Measurements from ENCODE around the gene KLHL18. TPM values are rescaled to one million over a fixed set of nuclear protein-coding genes. Genes with fewer than 3 reads are reported as not detected.
"Not testable (repeated sequence)": the region's sequence is repeated elsewhere in the genome, so short reads cannot be mapped to it uniquely, and the experiment has no call there.

Gene KLHL18
- total RNA-seq, 1 donor from 2014 or later, result 26.3 TPM

GRCh38 chr3:47314056-47314764 lies 31.5 kb downstream of the KLHL18 start:
- no peak for TF ChIP-seq CTCF (IDR thresholded peaks at IDR 0.05; ENCODE audit: insufficient read depth, low read length, poor library complexity, severe bottlenecking)
- H3K4me3 ChIP-seq (ENCODE audit: low read depth, low read length), result no peak overlapping the region
- DNase-seq (ENCODE audit: low read depth), result no peak
- H3K36me3 ChIP-seq (ENCODE audit: control insufficient read depth, insufficient read depth, low read length), result no peaks in the 10 kb centered on the region
- no peaks in the 10 kb centered on the region for H3K27me3 ChIP-seq (ENCODE audit: control insufficient read depth, insufficient read depth, low read length)

GRCh38 chr3:47315069-47315647 lies 32.4 kb downstream of the KLHL18 start:
- H3K36me3 ChIP-seq (ENCODE audit: control insufficient read depth, insufficient read depth, low read length), result no peaks in the 10 kb centered on the region
- H3K27me3 ChIP-seq (ENCODE audit: control insufficient read depth, insufficient read depth, low read length), result no peaks in the 10 kb centered on the region
- no peak for DNase-seq (ENCODE audit: low read depth)
- no peak for TF ChIP-seq CTCF (IDR thresholded peaks at IDR 0.05; ENCODE audit: insufficient read depth, low read length, poor library complexity, severe bottlenecking)
- no peak overlapping the region for H3K4me3 ChIP-seq (ENCODE audit: low read depth, low read length)

DNA sequence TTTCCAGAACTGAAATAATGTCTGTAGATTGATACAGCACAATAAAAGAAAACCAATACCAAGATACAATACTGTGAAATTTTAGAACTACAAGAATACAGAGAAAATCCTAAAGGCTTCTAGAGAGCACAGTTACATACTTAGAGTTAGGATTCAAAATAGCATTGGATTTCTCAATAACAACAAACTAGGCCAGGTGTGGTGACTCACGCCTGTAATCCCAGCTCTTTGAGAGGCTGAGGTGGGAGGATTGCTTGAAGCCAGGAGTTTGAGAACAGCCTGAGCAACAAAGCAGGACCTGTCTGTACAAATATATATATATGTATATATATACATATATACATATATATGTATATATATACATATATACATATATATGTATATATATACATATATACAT lies 33.4 kb downstream of the KLHL18 start:
- not testable (repeated sequence) for H3K4me3 ChIP-seq (ENCODE audit: low read depth, low read length); H3K27me3 ChIP-seq (ENCODE audit: control insufficient read depth, insufficient read depth, low read length); DNase-seq (ENCODE audit: low read depth); H3K36me3 ChIP-seq (ENCODE audit: control insufficient read depth, insufficient read depth, low read length)

DNA sequence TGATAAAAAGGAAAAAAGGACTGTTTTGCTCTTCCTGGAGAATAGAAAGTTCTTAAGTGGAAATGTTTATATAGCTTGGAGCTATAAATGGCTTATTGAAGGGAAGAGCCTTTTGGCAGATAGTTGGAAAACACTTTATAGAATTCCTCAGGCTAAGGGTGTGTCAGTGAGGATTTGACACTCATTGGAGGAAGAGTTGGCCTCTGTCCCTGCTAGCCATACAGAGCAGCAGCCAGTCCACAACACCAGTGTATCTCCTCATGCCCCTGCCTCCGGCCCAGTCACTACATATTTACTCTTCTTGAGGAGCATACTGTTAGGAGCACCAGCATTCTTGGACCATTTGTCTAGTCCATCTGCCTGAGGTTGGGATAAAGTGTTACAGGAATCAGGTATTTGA lies 36.2 kb downstream of the KLHL18 start:
- Histone ChIP-seq H3K36me3 (ENCODE audit: control insufficient read depth, insufficient read depth, low read length) (no peaks in the 10 kb centered on the region), H3K4me3 (ENCODE audit: low read depth, low read length) (no peak overlapping the region), H3K27me3 (ENCODE audit: control insufficient read depth, insufficient read depth, low read length) (no peaks in the 10 kb centered on the region)
- TF ChIP-seq CTCF (IDR thresholded peaks at IDR 0.05; ENCODE audit: insufficient read depth, low read length, poor library complexity, severe bottlenecking), result no peak
- no peak for DNase-seq (ENCODE audit: low read depth)

GRCh38 chr3:47319956-47320355 lies 37.2 kb downstream of the KLHL18 start:
- Histone ChIP-seq H3K36me3 (ENCODE audit: control insufficient read depth, insufficient read depth, low read length) (no peaks in the 10 kb centered on the region), H3K4me3 (ENCODE audit: low read depth, low read length) (no peak overlapping the region), H3K27me3 (ENCODE audit: control insufficient read depth, insufficient read depth, low read length) (no peaks in the 10 kb centered on the region)
- DNase-seq (ENCODE audit: low read depth), result no peak
- no peak for TF ChIP-seq CTCF (IDR thresholded peaks at IDR 0.05; ENCODE audit: insufficient read depth, low read length, poor library complexity, severe bottlenecking)

DNA sequence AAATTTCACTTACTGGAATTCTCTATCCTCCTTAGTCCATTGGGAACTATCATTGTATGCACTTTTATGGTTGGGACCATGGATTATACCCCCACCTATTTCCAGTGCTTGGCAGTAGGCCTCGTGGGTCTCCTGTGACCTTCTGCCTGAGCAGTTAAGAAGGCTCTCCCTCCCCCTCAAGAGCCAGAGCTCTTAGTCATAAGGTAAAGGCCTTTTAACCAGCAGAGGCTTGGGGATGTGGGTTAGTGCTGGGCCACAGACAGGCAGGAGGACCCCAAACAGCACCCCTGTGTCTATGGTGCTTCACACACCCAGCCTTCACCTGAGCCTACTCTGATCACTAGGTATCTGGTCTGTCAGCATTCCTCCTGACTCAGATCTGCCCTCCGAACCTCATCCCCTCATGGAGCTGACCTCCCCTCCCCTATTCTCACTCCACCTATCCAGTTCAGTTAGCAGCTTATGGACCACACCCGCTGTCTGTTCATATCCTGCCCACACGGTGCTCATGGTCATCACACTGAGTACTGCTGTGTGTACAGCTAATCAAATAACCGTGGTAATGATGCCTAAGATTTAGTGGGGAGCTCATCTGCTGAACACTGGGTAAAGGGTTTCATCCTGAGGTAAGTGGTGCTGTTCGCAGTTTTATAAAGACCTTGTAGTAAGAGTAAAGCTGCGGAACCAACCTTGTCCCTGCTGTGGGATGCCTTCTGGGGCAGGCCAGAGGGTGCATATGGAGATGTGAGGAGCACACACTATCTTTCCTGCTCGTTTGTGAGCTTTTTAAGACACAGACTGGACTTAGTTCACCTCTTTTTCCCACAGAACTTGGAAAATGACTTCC lies 40.9 kb downstream of the KLHL18 start:
- DNase-seq (ENCODE audit: low read depth), result no peak
- Histone ChIP-seq H3K4me3 (ENCODE audit: low read depth, low read length) (no peak overlapping the region), H3K36me3 (ENCODE audit: control insufficient read depth, insufficient read depth, low read length) (no peaks in the 10 kb centered on the region), H3K27me3 (ENCODE audit: control insufficient read depth, insufficient read depth, low read length) (no peaks in the 10 kb centered on the region)
- no peak for TF ChIP-seq CTCF (IDR thresholded peaks at IDR 0.05; ENCODE audit: insufficient read depth, low read length, poor library complexity, severe bottlenecking)

Data from kidney epithelial cell (primary cell).